Measurements from ENCODE around the gene RNF213. TPM values are rescaled to one million over a fixed set of nuclear protein-coding genes. Genes with fewer than 3 reads are reported as not detected.

Gene RNF213
- total and polyA plus RNA-seq, 4 donors, result 67.0 to 198 (median 106) TPM

GRCh38 chr17:80320496-80320895 is 59.8 kb downstream of the RNF213 start:
- Histone ChIP-seq H3K36me3 (ENCODE audit: control insufficient read depth in 4 of 4, insufficient read depth in 4 of 4, low read length in 4 of 4) (peaks cover 20 to 53% (median 35%) of the 10 kb centered on the region in 4 donors), H3K9ac (ENCODE audit: insufficient read depth in 1 of 2, low read length in 2 of 2) (no peak overlapping the region), H3K4me1 (ENCODE audit: control insufficient read depth in 5 of 5, insufficient read depth in 5 of 5, low read length in 5 of 5) (no peaks in the 10 kb centered on the region), H3K27me3 (ENCODE audit: control insufficient read depth in 3 of 3, insufficient read depth in 3 of 3, low read length in 2 of 3) (no peaks in the 10 kb centered on the region), H3K27ac (ENCODE audit: low read depth in 1 of 2, low read length in 1 of 2) (no peak overlapping the region), H3K4me3 (no peak overlapping the region), H3K9me3 (ENCODE audit: control insufficient read depth in 4 of 4, insufficient read depth in 3 of 4, low read length in 3 of 4) (no peaks in the 10 kb centered on the region)
- WGBS, 2 donors, result 97 to 98% methylated on average over 15 of the region's 15 CpGs
- TF ChIP-seq, protein P1, sequence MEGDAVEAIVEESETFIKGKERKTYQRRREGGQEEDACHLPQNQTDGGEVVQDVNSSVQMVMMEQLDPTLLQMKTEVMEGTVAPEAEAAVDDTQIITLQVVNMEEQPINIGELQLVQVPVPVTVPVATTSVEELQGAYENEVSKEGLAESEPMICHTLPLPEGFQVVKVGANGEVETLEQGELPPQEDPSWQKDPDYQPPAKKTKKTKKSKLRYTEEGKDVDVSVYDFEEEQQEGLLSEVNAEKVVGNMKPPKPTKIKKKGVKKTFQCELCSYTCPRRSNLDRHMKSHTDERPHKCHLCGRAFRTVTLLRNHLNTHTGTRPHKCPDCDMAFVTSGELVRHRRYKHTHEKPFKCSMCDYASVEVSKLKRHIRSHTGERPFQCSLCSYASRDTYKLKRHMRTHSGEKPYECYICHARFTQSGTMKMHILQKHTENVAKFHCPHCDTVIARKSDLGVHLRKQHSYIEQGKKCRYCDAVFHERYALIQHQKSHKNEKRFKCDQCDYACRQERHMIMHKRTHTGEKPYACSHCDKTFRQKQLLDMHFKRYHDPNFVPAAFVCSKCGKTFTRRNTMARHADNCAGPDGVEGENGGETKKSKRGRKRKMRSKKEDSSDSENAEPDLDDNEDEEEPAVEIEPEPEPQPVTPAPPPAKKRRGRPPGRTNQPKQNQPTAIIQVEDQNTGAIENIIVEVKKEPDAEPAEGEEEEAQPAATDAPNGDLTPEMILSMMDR (IDR thresholded peaks at IDR 0.05; ENCODE audit: control extremely low read depth, extremely low read depth), result no peak
- DNase-seq, result no peak
- no peak for ATAC-seq (ENCODE audit: insufficient read depth, low FRiP score)

DNA sequence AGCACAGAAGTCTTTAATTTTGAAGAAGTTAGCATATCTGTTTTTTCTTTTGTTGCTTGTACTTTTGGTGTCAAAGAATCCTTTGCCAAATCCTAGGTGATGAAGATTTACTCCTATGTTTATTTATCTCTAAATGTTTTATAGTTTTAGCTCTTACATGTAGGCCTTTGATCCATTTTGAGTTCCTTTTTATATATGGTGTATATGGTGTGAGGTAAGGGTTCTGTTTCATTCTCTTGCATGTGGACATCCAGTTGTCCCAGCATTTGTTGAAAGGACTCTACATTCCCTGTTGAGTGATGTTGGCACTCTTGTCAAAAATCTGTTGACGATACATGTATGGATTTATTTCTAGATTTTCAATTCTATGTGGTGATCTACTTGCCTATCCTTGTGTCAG is 62.2 kb downstream of the RNF213 start:
- Histone ChIP-seq H3K27me3 (ENCODE audit: control insufficient read depth in 3 of 3, insufficient read depth in 3 of 3, low read length in 2 of 3) (no peaks in the 10 kb centered on the region), H3K36me3 (ENCODE audit: control insufficient read depth in 4 of 4, insufficient read depth in 4 of 4, low read length in 4 of 4) (peaks cover 32 to 47% (median 40%) of the 10 kb centered on the region in 4 donors), H3K4me3 (no peak overlapping the region), H3K4me1 (ENCODE audit: control insufficient read depth in 5 of 5, insufficient read depth in 5 of 5, low read length in 5 of 5) (no peaks in the 10 kb centered on the region), H3K9ac (ENCODE audit: insufficient read depth in 1 of 2, low read length in 2 of 2) (no peak overlapping the region), H3K9me3 (ENCODE audit: control insufficient read depth in 4 of 4, insufficient read depth in 3 of 4, low read length in 3 of 4) (no peaks in the 10 kb centered on the region), H3K27ac (ENCODE audit: low read depth in 1 of 2, low read length in 1 of 2) (no peak overlapping the region)
- TF ChIP-seq, protein P1 (IDR thresholded peaks at IDR 0.05; ENCODE audit: control extremely low read depth, extremely low read depth), result no peak
- 98 to 100% methylated on average over 1 of the region's 1 CpG for WGBS, 2 donors
- no peak for ATAC-seq (ENCODE audit: insufficient read depth, low FRiP score)
- DNase-seq, result no peak

DNA sequence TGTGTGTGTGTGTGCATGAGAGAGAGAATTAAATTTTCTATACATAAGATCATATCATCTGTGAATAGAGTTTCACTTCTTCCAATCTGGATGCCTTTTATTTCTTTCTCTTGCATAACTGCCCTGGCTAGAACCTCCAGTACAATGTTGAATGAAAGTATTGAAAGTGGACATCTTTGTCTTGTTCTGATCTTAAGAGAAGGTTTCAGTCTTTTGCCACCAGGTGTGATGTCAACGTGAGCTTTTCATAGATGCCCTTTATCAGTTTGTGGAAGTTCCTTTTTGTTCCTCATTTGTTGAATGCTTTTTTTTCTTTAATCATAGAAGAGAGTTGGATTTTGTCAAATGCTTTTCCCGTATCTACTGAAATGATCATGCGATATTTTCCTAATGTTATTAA is 63.3 kb downstream of the RNF213 start:
- Histone ChIP-seq H3K9me3 (ENCODE audit: control insufficient read depth in 4 of 4, insufficient read depth in 3 of 4, low read length in 3 of 4) (no peaks in the 10 kb centered on the region), H3K36me3 (ENCODE audit: control insufficient read depth in 4 of 4, insufficient read depth in 4 of 4, low read length in 4 of 4) (peaks cover 33 to 51% (median 43%) of the 10 kb centered on the region in 4 donors), H3K4me1 (ENCODE audit: control insufficient read depth in 5 of 5, insufficient read depth in 5 of 5, low read length in 5 of 5) (no peaks in the 10 kb centered on the region), H3K4me3 (no peak overlapping the region), H3K9ac (ENCODE audit: insufficient read depth in 1 of 2, low read length in 2 of 2) (no peak overlapping the region), H3K27me3 (ENCODE audit: control insufficient read depth in 3 of 3, insufficient read depth in 3 of 3, low read length in 2 of 3) (no peaks in the 10 kb centered on the region), H3K27ac (ENCODE audit: low read depth in 1 of 2, low read length in 1 of 2) (no peak overlapping the region)
- DNase-seq (no peak), ATAC-seq (ENCODE audit: insufficient read depth, low FRiP score) (no peak)
- TF ChIP-seq, protein P1 (IDR thresholded peaks at IDR 0.05; ENCODE audit: control extremely low read depth, extremely low read depth), result no peak
- WGBS, 2 donors, result 84 to 87% methylated on average over 3 of the region's 3 CpGs

- Histone ChIP-seq H3K4me3 (no peak overlapping the region), H3K9me3 (ENCODE audit: control insufficient read depth in 4 of 4, insufficient read depth in 3 of 4, low read length in 3 of 4) (no peaks in the 10 kb centered on the region), H3K4me1 (ENCODE audit: control insufficient read depth in 5 of 5, insufficient read depth in 5 of 5, low read length in 5 of 5) (no peaks in the 10 kb centered on the region), H3K27me3 (ENCODE audit: control insufficient read depth in 3 of 3, insufficient read depth in 3 of 3, low read length in 2 of 3) (no peaks in the 10 kb centered on the region), H3K9ac (ENCODE audit: insufficient read depth in 1 of 2, low read length in 2 of 2) (no peak overlapping the region), H3K36me3 (ENCODE audit: control insufficient read depth in 4 of 4, insufficient read depth in 4 of 4, low read length in 4 of 4) (peaks cover 36 to 50% (median 42%) of the 10 kb centered on the region in 4 donors), H3K27ac (ENCODE audit: low read depth in 1 of 2, low read length in 1 of 2) (no peak overlapping the region)
- TF ChIP-seq, protein P1 (IDR thresholded peaks at IDR 0.05; ENCODE audit: control extremely low read depth, extremely low read depth), result no peak
- DNase-seq (no peak), ATAC-seq (ENCODE audit: insufficient read depth, low FRiP score) (no peak)
- 28 to 58% methylated on average over 10 of the region's 10 CpGs for WGBS, 2 donors
Observed at GRCh38 chr17:80327518-80327917, 66.9 kb downstream of the RNF213 start.

Measured in lung (tissue), 12 donors.